Stimulated activated CD4-positive, alpha-beta T cell treated with anti-CD3 and anti-CD28 coated beads, Interleukin-2, amount 100 ng/mL, for 4 hours (primary cell): Measurements from ENCODE around the gene MFAP3L.

Experiments used
- DNase-seq: peaks from one replicate; pipeline ENCODE4 v3.0.0-alpha.2; 2020; ENCODE audit warnings: low read depth

MFAP3L gene

GRCh38 chr4:170017252-170017651, 8.9 kb downstream of the MFAP3L start:
- DNase-seq, result no peak

GRCh38 chr4:170015285-170015684, 10.9 kb downstream of the MFAP3L start:
- DNase-seq, result no peak

- no peak for DNase-seq
Observed at GRCh38 chr4:170014359-170015011, 11.7 kb downstream of the MFAP3L start.

GRCh38 chr4:170012629-170012958, 13.6 kb downstream of the MFAP3L start:
- no peak for DNase-seq

GRCh38 chr4:170011921-170012628, 14.1 kb downstream of the MFAP3L start:
- DNase-seq, result no peak

- DNase-seq, result no peak
Observed at GRCh38 chr4:170009291-170009690, 16.9 kb downstream of the MFAP3L start.

GRCh38 chr4:170008801-170009200, 17.4 kb downstream of the MFAP3L start:
- no peak for DNase-seq

GRCh38 chr4:170008371-170008770, 17.8 kb downstream of the MFAP3L start:
- DNase-seq, result no peak

- no peak for DNase-seq
Observed at GRCh38 chr4:170007113-170007512, 19.1 kb downstream of the MFAP3L start.

- DNase-seq, result no peak
Observed at GRCh38 chr4:170005472-170005871, 20.7 kb downstream of the MFAP3L start.

- no peak for DNase-seq
Observed at GRCh38 chr4:170004651-170005295, 21.4 kb downstream of the MFAP3L start.

GRCh38 chr4:170003071-170004070, 22.8 kb downstream of the MFAP3L start:
- DNase-seq, result no peak

- DNase-seq, result no peak
Observed at GRCh38 chr4:170001745-170002267, 24.4 kb downstream of the MFAP3L start.

- DNase-seq, result no peak
Observed at GRCh38 chr4:170001011-170001744, 25.0 kb downstream of the MFAP3L start.

- no peak for DNase-seq
Observed at GRCh38 chr4:169999923-170000322, 26.3 kb downstream of the MFAP3L start.

GRCh38 chr4:169998981-169999380, 27.2 kb downstream of the MFAP3L start:
- DNase-seq, result no peak

GRCh38 chr4:169996379-169997240, 29.6 kb downstream of the MFAP3L start:
- no peak for DNase-seq

- DNase-seq, result no peak
Observed at GRCh38 chr4:169993531-169993930, 32.7 kb downstream of the MFAP3L start.

GRCh38 chr4:169988252-169988651, 37.9 kb downstream of the MFAP3L start:
- no peak for DNase-seq
